ENCODE data around the gene PTPRE. TPM values are rescaled to one million over a fixed set of nuclear protein-coding genes. Genes with fewer than 3 reads are reported as not detected.

PTPRE gene
- total RNA-seq, 1 donor from 2014 or later, result 35.7 TPM

- intact Hi-C loops (cut with micrococcal nuclease), result no loop called here
Observed at GRCh38 chr10:127882391-127882790, 24.5 kb upstream of the PTPRE start.

GRCh38 chr10:127882801-127883459 is 24.0 kb upstream of the PTPRE start:
- intact Hi-C loops (cut with micrococcal nuclease), result no loop called here

- intact Hi-C loops (cut with micrococcal nuclease), result no loop called here
Observed at GRCh38 chr10:127883516-127883915, 23.4 kb upstream of the PTPRE start.

GRCh38 chr10:127884501-127884900 is 22.4 kb upstream of the PTPRE start:
- intact Hi-C loops (cut with micrococcal nuclease), result no loop called here

GRCh38 chr10:127886371-127887051 is 20.4 kb upstream of the PTPRE start:
- intact Hi-C loops (cut with micrococcal nuclease), result no loop called here

- intact Hi-C loops (cut with micrococcal nuclease), result no loop called here
Observed at GRCh38 chr10:127887541-127888415, 19.1 kb upstream of the PTPRE start.

GRCh38 chr10:127888521-127889312 is 18.2 kb upstream of the PTPRE start:
- intact Hi-C loops (cut with micrococcal nuclease), result no loop called here

- intact Hi-C loops (cut with micrococcal nuclease), result no loop called here
Observed at GRCh38 chr10:127889605-127890195, 17.2 kb upstream of the PTPRE start.

GRCh38 chr10:127890216-127890615 is 16.7 kb upstream of the PTPRE start:
- intact Hi-C loops (cut with micrococcal nuclease), result no loop called here

GRCh38 chr10:127890832-127891334 is 16.0 kb upstream of the PTPRE start:
- intact Hi-C loops (cut with micrococcal nuclease), result no loop called here

- intact Hi-C loops (cut with micrococcal nuclease), result no loop called here
Observed at GRCh38 chr10:127892743-127893142, 14.2 kb upstream of the PTPRE start, which contains the start of gene CLRN3. TSS of gene CLRN3 (minus strand) at chr10:127892941. CDS start at chr10:127892784, 157 bp downstream.

- intact Hi-C loops (cut with micrococcal nuclease), result no loop called here
Observed at GRCh38 chr10:127894146-127894545, 12.8 kb upstream of the PTPRE start.

- intact Hi-C loops (cut with micrococcal nuclease), result no loop called here
Observed at GRCh38 chr10:127896590-127896989, 10.3 kb upstream of the PTPRE start.

- intact Hi-C loops (cut with micrococcal nuclease), result no loop called here
Observed at GRCh38 chr10:127897177-127897576, 9.7 kb upstream of the PTPRE start.

GRCh38 chr10:127899766-127900387 is 7.0 kb upstream of the PTPRE start:
- intact Hi-C loops (cut with micrococcal nuclease), result no loop called here

- intact Hi-C loops (cut with micrococcal nuclease), result no loop called here
Observed at GRCh38 chr10:127903789-127904188, 3.1 kb upstream of the PTPRE start.

- intact Hi-C loops (cut with micrococcal nuclease), result no loop called here
Observed at GRCh38 chr10:127904311-127905000, 2.4 kb upstream of the PTPRE start.

- intact Hi-C loops (cut with micrococcal nuclease), result loop anchor here (5.0 kb wide), 1 partner anchor 87 kb away; no protein-coding TSS in a partner anchor
Observed at GRCh38 chr10:127905001-127905847, 1.7 kb upstream of the PTPRE start.

Data from T-helper 1 cell treated with Interleukin-12 subunit alpha and Interleukin-12 subunit beta and Interleukin-4 antibody, amounts not matched to agents 30 ng/mL and 1 ng/mL, for 36 hours (primary cell).